ENCODE results near the gene ATL1.
A peak's percentile ranks its signal among the peaks of the same experiment; 100 is the strongest.
"Not testable (repeated sequence)": the region's sequence is repeated elsewhere in the genome, so short reads cannot be mapped to it uniquely, and the experiment has no call there.

ATL1 gene

DNA sequence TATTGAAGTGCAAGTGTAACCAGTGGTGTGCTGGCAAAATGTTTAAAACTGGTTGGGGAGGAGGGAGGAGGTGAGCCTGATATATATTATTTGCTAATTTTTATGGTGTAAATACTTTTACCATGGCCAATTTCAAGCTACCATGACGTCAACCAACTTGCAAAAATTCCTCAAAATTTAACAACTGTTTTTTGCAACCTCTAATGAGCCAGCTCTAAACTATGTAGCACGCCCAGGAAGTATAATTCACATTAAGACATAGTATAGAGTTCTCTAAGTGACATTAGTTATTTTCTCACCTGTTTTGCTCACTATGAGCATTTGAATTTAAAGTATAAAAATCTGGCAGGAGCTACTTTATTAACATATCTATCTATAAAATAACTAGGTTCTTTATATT lies 41.4 kb downstream of the ATL1 start:
- no peak for DNase-seq (ENCODE audit: low read depth in 2 of 2)

DNA sequence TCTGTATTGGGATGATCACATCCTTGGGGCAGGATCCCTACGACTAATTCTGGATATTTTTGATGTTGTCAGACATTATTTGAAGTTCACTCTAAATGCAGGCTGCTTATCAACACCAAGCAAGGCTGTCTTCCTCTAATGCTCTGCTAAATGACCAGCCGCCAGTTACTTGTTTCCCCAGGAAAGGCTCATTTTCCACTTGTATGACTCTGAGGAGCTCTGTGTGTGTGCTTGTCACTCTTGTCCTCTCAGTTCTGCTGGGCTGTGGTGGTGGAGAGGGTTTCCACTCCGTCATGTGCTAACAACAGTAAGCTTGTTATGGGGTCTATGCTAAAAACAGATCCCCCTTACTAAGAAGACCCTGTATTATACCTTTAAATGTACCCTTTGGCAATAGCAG lies 42.1 kb downstream of the ATL1 start:
- DNase-seq (ENCODE audit: low read depth in 2 of 2): no peak

DNA sequence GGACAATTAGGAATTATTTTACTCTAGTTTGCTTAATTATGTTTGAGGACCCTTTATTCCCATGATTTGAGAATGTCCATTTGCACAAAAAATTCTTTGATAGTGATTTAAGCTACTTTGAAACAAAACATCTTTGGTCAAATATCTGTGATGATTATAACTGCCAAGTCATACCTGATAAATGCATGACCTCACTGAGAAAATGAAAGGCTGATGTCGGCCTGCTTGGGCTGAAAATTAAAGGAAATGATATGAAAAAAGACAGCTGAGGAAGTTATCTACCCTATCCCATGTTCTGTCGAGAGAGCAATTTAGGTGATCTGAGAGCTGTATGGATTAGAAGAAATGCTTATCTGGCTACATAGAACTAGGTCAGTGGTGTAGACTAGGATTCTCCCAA lies 43.6 kb downstream of the ATL1 start:
- DNase-seq (ENCODE audit: low read depth in 2 of 2): no peak

DNA sequence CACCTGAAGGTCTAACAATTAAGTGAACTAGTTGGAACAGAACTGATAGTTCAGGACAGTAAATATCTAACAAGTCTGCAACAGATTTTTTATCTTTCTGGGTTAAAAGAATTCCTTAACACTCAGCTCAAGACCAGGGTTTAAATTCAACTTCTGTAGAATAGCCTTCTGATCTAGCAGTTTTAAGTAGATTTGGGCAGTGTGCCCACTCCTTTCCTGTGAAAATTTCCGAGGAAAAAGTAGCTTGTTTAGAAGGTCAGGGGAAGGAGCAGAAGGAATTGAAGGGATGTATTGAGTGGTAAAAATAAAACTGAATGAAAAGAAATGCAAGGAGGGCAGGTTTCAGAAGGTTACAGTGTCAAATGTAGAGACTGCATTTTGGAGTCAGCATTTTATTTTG lies 45.8 kb downstream of the ATL1 start:
- DNase-seq (ENCODE audit: low read depth in 2 of 2): no peak

DNA sequence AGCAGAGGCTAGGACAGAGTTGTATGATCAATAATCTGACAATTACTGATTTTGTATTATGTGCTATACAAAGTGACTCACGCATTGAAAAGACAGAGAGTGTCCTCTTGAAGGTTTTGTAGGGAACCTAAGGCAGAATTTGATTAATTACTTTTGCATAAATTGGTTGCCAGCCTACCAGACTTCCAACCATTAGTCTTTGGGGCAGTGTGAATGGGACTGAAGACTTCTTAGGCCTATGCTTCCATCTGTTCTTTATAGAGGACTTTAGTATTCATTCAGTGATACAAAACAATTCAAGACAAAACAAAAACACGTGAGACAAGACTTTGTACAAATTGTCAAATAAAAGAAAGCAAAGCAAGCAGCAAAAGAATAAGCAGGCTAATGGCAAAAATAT lies 46.5 kb downstream of the ATL1 start:
- DNase-seq (ENCODE audit: low read depth in 2 of 2): no peak

DNA sequence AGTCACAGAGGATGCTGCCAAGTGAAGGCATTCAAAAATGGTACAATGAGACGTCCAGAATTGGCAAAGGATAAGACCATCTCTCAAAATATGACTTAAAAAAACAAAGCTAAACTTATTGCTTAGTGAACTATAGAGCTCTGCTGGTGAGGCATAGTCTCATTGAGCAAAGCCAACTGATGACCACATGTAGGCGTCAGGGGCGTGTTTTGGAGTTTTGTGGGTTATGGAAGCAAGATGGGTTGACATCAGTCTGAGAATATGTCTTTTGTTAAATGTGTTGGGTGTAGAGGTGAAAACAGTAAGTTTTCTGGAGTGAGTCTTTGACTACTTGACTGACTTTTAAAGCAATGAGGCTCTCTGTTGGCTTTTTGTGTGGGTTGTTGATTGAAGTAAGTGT lies 47.2 kb downstream of the ATL1 start:
- DNase-seq (ENCODE audit: low read depth in 2 of 2): peak in 1 of 2 experiments; percentile 18

DNA sequence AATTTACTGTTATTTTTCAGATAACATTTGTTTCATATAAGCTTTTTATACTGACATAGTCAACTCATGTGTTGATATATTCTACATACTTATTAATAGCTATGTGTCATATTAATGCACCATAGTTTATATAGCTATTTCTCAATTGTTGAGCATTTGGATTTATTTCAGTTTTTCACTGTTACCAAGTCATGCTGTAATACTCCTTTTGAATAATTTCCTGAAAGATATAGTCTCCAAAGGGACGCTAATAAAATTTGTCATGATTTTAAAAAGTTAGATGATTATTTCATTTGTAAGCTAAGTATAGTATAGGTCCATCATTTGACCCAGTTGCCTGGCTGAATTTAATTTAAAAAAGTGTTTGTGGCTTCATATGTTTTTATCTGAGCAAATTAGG lies 47.8 kb downstream of the ATL1 start:
- DNase-seq (ENCODE audit: low read depth in 2 of 2): no peak

DNA sequence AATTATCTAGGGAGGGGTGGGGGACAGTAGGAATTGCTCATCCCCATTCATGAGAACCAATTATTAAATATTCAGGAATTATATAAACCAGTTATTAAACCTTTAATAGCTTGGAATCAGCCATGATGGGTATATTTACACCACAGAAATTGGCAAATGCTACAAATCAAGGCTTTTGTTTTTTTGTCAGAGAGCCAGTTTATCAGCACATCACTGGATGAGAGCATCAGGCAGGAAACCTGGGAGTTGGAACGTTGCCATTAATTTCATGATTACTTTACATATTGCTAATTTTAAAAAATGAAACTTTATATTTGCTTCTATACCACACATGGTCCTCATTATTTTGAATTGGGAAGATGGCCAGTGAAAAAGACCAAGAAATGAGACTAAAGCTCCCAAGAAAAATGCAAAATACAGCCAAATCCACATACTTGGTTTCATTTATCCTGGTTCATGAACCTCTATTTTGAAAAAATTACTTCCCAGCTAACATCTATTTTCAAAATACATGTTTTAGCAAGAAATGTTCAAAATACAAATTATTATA lies 48.4 kb downstream of the ATL1 start:
- no peak for DNase-seq (ENCODE audit: low read depth in 2 of 2)

DNA sequence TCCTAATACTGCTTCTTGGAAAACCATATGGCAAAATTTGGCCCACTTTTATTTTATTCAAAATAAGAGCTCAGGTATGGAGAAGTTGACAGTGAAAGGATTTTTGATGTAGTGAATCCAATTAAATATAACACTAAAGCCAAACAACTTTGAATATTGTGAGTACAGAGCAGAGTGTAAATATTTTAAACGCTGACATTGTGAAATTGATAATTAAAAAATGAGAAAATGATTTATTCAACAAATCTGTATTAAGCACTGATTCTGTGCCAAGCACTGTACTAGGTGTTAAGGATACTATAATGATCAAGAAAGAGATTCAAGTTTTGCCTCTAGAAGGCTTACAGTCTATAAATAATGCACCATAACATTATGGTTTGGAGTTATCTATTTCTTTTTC lies 50.5 kb downstream of the ATL1 start:
- DNase-seq (ENCODE audit: low read depth in 2 of 2): no peak

DNA sequence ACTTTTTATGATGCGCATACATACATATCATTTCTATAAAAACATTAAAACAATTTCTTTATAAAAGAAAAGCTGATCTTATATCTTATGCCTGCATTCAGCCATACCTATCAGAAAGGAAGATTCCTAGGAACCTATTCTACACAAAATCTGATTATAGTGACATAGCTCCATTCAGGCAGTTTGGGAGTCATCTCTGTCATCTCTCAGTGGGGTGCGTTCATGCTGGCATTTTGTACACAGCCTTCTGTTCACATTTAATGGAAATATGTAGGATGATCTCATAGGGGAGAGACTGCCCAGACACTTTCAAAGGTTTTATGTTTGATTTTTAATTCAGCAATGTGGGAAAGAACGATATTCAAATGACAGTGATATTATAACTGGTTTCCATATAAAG lies 52.9 kb downstream of the ATL1 start:
- no peak for DNase-seq (ENCODE audit: low read depth in 2 of 2)

DNA sequence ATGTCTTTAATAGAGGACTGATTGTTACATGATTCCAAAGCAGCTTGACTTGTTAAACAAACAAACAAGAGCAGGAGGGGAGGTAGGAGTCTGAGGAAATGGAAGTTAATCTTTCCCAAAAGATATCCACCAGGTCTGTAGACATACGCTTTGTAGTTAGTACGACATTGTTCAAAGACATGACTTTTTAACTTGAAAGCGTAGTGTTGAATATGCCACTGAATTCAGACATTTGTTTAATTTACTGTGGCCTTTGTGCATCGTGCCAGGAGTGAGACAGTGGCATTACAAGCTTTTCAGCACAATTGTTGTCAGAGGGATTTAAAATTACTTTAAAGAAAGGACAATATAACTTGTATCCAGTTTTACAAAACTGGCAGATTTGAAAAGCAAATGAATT lies 55.1 kb downstream of the ATL1 start:
- no peak for DNase-seq (ENCODE audit: low read depth in 2 of 2)

DNA sequence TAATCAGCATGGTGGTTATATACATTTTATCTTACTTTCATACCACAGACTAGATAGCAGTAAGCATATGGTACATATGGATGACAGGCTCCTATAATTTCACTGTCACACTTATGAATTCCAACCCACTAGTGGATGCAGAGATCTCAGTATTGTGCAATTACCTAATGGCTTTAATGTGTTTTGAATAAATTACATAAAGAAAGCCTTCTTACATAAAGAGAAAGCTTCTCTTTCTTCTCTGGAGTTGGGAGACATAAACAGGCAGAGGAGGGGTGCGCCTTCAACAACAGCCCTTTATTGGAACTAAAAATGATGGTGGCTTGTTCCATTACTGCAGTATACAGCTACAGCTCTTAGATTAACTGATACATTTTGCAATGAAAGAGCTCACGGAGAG lies 55.6 kb downstream of the ATL1 start:
- DNase-seq (ENCODE audit: low read depth in 2 of 2): no peak

DNA sequence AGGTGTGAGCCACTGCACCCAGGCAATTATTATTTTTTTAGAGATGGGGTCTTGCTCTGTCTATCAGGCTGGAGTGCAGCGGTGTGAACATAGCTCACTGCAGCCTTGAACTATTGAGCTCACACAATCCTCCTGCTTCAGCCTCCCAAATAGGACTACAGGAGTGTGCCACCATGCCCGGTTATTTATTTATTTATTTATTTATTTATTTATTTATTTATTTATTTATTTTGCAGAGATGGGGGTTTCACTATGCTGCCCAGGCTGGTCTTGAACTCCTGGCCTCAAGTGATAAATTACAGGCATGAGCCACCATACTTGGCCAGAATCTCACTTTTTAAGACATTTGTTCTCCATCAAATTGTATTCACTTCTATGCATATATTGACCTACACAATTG lies 56.3 kb downstream of the ATL1 start:
- no peak for DNase-seq (ENCODE audit: low read depth in 2 of 2)

DNA sequence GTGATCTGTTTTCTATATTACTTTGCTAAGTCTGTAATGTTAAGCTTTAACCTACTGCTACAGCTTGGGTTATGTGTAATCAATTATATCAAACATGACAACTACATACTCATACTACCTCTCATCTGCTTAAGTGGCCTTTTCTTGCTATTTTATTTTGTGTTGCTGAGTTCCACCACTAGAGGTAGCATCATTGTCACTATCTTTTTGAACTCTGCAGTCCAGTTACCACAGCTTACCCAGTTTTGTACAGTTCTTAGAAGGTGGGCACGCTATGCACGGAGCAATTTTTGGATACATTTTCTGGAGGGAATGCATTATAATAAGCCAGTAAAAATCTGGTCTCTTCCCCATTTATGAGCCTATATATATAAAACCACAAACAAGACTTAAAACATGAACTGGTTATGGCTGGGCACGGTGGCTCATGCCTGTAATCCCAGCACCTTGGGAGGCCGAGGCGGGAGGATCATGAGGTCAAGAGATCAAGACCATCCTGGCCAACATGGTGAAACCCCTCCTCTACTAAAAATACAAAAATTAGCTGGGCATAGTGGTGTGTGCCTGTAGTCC lies 59.7 kb downstream of the ATL1 start:
- DNase-seq (ENCODE audit: low read depth in 2 of 2): no peak

DNA sequence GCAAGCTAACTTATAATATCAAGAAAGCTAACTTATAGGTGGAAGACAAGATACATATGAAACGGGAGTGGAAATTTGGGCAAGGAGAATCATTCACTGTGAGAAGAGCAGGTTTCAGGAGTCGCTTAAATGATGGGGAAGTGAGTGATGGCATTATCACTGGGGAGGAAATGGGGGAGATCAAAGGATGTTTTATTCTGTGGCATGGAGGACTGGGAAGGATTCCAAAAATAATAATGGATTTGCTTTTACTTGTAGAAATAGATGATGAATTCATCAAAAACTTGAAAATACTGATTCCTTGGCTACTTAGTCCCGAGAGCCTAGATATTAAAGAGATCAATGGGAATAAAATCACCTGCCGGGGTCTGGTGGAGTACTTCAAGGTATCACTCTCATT lies 60.4 kb downstream of the ATL1 start:
- DNase-seq (ENCODE audit: low read depth in 2 of 2): no peak

DNA sequence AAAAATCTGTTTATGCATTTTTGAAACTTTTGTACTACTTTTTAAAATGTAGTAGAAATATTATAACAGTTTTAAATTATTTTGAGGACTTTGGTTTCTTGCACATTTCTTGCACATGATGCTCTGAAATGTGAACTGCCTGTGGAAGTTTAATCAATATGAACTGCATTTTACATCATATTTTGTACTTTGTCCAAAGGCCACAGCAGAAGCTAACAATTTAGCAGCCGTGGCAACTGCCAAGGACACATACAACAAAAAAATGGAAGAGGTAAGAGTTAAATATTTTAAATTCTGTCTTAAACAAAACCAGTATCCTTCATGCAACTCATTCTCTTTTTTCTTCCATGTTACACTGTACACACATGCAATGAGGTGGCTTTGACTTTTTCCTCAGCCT lies 63.0 kb downstream of the ATL1 start:
- no peak for DNase-seq (ENCODE audit: low read depth in 2 of 2)

DNA sequence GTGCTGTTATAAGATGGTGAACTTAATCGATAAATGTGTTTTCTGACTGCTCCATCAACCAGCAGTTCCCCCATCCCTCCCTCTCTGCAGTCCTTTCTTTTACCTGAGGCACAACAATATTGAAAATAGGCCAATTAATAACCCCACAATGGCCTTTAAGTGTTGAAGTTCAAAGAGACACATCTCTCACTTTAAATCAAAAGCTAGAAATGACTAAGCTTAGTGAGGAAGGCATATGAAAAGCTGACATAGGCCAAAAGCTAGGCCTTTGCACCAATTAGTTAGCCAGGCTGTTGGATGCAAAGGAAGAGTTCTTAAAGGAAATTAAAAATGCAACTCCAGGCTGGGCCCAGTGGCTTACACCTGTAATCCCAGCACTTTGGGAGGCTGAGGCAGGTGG lies 64.5 kb downstream of the ATL1 start:
- no peak for DNase-seq (ENCODE audit: low read depth in 2 of 2)

DNA sequence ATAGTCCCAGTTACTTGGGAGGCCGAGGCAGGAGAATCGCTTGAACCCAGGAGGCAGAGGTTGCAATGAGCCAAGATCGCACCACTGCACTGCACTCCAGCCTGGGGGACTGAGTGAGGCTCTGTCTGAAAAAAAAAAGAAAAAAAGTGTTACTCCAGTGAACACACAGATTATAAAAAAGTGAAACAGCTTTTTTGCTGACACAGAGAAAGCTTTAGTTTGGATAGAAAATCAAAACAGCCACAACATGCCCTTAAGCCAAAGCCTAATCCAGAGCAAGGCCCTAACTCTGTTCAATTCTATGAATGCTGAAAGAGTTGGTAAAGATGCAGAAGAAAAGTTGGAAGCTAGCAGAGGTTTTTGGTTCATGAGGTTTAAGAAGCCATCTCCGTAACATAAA lies 65.0 kb downstream of the ATL1 start:
- DNase-seq (ENCODE audit: low read depth in 2 of 2): not testable (repeated sequence)

DNA sequence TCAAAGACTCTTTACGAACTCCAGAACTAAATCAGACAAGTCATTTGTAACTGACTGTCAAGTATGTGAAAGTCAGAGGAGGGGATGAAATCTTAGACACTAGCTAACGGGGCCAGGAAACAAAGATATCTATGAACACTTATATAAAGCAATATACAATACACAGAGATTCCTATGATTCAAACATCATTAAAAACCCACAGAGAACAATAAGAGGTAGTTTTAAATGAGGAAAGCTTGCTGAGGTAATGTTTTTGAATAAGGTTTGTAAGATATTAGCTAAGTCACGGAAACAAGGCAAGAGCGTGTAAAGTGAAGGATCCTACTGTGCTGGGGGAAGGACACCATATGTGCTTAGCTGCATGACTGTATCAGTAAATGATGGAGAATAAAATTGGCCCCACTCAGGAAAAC lies 71.5 kb downstream of the ATL1 start:
- DNase-seq (ENCODE audit: low read depth in 2 of 2): no peak

DNA sequence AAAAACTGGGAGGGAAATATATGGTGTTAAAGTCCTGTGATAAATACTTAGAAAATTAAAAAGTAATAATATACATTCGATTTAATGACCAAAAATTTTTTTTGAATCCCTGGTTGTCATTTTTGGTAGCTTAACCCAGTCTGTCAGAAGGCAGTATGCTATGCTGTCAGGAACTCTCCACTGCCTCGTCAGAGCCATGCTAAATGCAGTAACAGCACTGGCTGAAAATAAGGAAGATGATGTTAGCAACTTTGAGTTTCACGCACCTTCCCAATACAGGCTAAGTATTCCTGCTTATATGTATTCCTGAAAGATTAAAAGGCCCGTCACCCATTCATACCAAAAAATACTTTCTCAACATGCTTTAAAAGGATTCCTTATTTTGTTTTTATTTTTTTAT lies 74.0 kb downstream of the ATL1 start:
- no peak for DNase-seq (ENCODE audit: low read depth in 2 of 2)

DNA sequence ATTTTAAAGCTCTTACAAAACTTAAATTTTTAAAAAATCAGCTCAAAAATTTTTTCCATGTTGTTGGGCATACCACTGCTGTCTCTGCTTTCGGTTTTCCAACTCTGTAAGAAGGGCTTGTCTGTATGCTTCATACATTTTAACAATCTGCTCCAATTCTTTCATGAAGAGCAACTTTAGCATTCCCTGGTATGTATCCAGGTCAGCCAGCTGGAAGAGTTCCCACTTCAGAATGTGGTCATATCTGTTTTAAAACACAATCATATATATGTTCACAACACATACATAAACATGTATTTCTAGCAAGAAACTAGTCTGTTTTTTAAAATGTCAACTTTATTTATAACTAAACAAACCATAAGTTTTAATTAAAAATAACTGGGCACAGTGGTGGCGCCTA lies 75.2 kb downstream of the ATL1 start:
- no peak for DNase-seq (ENCODE audit: low read depth in 2 of 2)

DNA sequence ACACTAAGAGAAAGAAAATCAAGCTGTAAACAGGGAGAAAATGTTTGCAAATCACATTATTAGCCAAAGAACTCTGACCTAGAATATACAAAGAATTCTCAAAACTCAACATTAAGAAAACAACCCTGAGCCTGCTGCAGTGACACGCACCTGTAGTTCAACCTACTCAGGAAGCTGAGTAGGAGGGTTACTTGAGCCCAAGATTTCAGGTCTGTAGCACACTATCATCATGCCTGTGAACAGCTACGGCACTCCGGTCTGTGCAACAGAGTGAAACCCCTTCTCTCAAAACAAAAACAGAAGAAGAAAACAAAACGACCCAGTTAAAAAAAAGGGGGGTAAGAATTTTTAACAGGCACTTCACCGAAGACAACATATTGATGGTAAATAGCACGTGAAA lies 87.3 kb downstream of the ATL1 start:
- no peak for DNase-seq (ENCODE audit: low read depth in 2 of 2)

DNA sequence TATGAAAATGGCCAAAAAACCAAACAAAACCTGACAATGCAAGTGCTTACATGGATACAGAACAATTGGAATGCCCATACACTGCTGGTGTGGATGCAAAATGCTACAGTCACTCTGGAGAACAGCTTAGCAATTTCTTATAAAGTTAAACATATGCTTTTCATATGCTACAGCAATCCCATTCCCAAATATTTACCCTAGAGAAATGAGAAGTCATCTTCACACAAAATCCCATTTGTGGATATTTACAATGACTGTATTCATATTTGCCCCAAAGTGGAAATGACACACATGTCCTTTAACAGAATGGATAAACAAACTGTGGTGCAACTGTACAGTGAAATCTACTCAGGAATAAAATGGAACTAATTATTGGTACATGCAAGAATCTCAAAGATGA lies 87.8 kb downstream of the ATL1 start:
- DNase-seq (ENCODE audit: low read depth in 2 of 2): no peak

DNA sequence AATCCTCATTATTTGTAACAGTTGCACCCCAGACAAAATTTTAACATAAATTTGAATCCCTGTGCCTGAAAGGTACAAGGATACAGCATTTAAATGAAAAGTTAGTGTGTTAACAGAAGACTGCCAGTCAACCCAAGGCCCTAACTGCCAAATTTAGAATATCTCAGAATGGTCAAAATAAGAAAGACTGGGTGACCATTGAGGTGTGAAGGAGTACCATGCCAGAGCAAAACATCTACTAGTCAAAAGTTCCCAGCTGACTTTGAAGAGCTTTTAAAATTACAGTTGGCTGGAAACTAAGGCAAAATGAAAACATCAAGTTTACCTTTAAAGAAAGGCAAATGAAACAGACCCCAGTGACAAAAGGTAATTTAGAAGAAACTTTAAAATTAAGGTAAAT lies 89.7 kb downstream of the ATL1 start:
- DNase-seq (ENCODE audit: low read depth in 2 of 2): no peak

DNA sequence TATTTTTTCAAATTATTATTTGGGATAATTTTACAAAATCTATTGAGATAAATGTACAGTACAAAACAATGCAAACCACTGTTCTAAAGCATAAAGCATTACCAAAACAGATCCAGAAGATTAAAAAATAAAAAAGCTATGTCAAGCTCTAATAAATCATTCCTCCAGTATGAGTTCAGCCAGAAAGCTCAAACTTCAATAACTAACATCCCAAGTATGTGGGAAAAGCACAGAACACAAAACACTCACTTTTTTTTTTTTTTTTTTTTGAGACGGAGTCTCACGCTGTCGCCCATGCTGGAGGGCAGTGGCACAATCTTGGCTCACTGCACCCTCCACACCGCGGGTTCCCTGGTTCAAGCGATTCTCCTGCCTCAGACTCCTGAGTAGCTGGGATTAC lies 96.8 kb downstream of the ATL1 start:
- no peak for DNase-seq (ENCODE audit: low read depth in 2 of 2)

Measured in stimulated activated CD4-positive, alpha-beta T cell treated with anti-CD3 and anti-CD28 coated beads, Interleukin-12 subunit alpha, Interleukin-12 subunit beta, amount 100 ng/mL, for 24 hours (primary cell).